Testis (tissue), 3 donors: ENCODE measurements around the gene SLC18B1. TPM values are rescaled to one million over a fixed set of nuclear protein-coding genes. Genes with fewer than 3 reads are reported as not detected.

ENCODE experiments used
- DNase-seq: peaks from one replicate; pipeline ENCODE4 v3.0.0-alpha.2; 2019
- H3K27ac ChIP-seq, 2 donors: fragments of 200-600 bp; sonication (generic); one replicate each; pipeline ENCODE4 v1.5.1; 2019
- H3K27me3 ChIP-seq: fragments of 200-600 bp; sonication (generic); one replicate; pipeline ENCODE4 v1.5.1; 2019
- H3K36me3 ChIP-seq: fragments of 200-600 bp; sonication (generic); one replicate; pipeline ENCODE4 v1.5.1; 2017; ENCODE audit warnings: low read depth; ENCODE audit errors: missing control alignments
- H3K4me1 ChIP-seq: fragments of 200-600 bp; sonication (generic); one replicate; pipeline ENCODE4 v1.5.1; 2019
- H3K4me3 ChIP-seq, 2 donors: fragments of 200-600 bp; sonication (generic); one replicate each; pipeline ENCODE4 v1.5.1; 2017 to 2019
- H3K9me3 ChIP-seq: fragments of 200-600 bp; sonication (generic); one replicate; pipeline ENCODE4 v1.5.1; 2017
- CTCF ChIP-seq, 3 experiments: fragments of 450-650 bp in 2 of 3; fragments of 200-600 bp in 1 of 3; sonication (generic) in 1 of 3; IDR thresholded peaks; one replicate each; pipeline ENCODE4 v1.5.1; 2016 to 2019; ENCODE audit warnings: antibody characterized with exemption in 3 of 3, mild to moderate bottlenecking in 2 of 3, moderate library complexity in 1 of 3
- POLR2A ChIP-seq: fragments of 450-650 bp; IDR thresholded peaks from one replicate; pipeline ENCODE4 v1.6.1; 2017; ENCODE audit warnings: antibody characterized with exemption, mild to moderate bottlenecking, moderate library complexity
- WGBS, 2 donors: methylation state at CpG; one replicate each; pipeline ENCODE4 v1.1.5; 2018; 5-methylcytosine and 5-hydroxymethylcytosine counted together
- intact Hi-C: fragments of 100-400 bp; cut with DNase I; formaldehyde crosslinking; loops from one replicate; pipeline ENCODE4 v1.15.1; 2023; ENCODE audit warnings: low total_unique reads
- polyA plus RNA-seq: library from polyadenylated mRNA; stranded (reverse); fragments of 350-450 nt; fragmentation: Illumina TruSeq; extraction: RNeasy Lipid Tissue Mini Kit (QIAGEN cat#74804); gene quantifications from one replicate; pipeline ENCODE4 v1.2.3, GENCODE V29; 2014; ENCODE audit warnings: low read depth, low replicate concordance; ENCODE audit not compliant: insufficient read depth
- total RNA-seq, 2 donors: library from RNA; depleted of rRNA; stranded (reverse); fragments of >200 nt; gene quantifications; one replicate each; pipeline ENCODE4 v1.2.3, GENCODE V29; 2016

Gene SLC18B1
- total and polyA plus RNA-seq, 3 donors from 2014 or later: 2.4 to 7.5 (median 3.6) TPM

DNA sequence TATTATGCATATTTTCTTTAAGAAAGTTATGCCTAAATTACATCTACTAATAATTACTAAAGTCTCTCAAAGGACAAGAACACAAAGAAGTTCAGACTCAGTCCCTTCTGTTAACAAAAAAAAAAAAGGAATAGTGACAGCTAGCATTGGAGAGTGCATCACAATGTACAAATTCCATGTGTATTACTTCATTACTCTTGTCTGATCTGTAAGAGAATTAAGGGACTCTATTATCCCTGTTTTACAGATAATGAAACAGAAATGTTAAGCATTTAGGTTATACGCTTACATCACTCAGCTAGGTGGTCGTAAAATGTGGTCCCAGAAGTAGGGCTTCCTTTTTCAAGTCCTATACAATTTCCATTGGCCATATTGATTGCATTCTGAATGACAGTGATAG is 67.4 kb downstream of the SLC18B1 start:
- H3K27me3 ChIP-seq: no peaks in the 10 kb centered on the region
- no peaks in the 10 kb centered on the region for H3K36me3 ChIP-seq
- H3K9me3 ChIP-seq: no peaks in the 10 kb centered on the region
- WGBS, 2 donors: 90 to 92% methylated on average over 2 of the region's 2 CpGs
- no peaks in the 10 kb centered on the region for H3K4me1 ChIP-seq
- intact Hi-C loops: no loop called here
- H3K4me3 ChIP-seq: no peak overlapping the region
- TF ChIP-seq POLR2A: no peak
- TF ChIP-seq CTCF (IDR thresholded peaks at IDR 0.05): no peak
- no peak for DNase-seq
- H3K27ac ChIP-seq: no peak overlapping the region

DNA sequence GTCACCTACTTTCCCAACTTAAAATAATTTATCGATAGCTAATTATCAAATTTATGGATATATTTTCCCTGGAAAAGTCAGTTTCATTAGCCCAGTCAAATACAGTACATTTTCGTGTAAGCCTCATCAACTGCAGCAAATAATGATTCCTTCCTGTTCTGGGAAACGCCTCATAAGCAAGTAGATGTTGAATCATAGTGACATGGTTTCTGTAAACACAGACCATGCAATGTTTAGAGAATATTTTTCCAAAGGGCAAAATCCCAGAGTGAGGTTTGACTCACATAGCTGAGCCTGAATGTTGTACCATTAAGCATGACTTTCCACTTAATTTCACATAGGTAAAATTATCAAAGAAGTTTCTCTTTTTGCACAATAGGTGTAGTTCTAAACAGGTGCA is 67.9 kb downstream of the SLC18B1 start:
- WGBS, 2 donors: 86 to 91% methylated on average over 3 of the region's 3 CpGs
- H3K27ac ChIP-seq: no peak overlapping the region
- H3K27me3 ChIP-seq: no peaks in the 10 kb centered on the region
- no peaks in the 10 kb centered on the region for H3K36me3 ChIP-seq
- intact Hi-C loops: no loop called here
- H3K4me1 ChIP-seq: no peaks in the 10 kb centered on the region
- TF ChIP-seq POLR2A: no peak
- no peak for TF ChIP-seq CTCF (IDR thresholded peaks at IDR 0.05)
- H3K9me3 ChIP-seq: no peaks in the 10 kb centered on the region
- no peak overlapping the region for H3K4me3 ChIP-seq
- DNase-seq: no peak

GRCh38 chr6:132728616-132729015 is 69.8 kb downstream of the SLC18B1 start:
- no peaks in the 10 kb centered on the region for H3K27me3 ChIP-seq
- H3K27ac ChIP-seq: no peak overlapping the region
- H3K9me3 ChIP-seq: no peaks in the 10 kb centered on the region
- DNase-seq: no peak
- H3K36me3 ChIP-seq: no peaks in the 10 kb centered on the region
- WGBS, 2 donors: 72 to 79% methylated on average over 4 of the region's 4 CpGs
- TF ChIP-seq CTCF (IDR thresholded peaks at IDR 0.05) (no peak), POLR2A (no peak)
- H3K4me3 ChIP-seq: no peak overlapping the region
- intact Hi-C loops: no loop called here
- no peaks in the 10 kb centered on the region for H3K4me1 ChIP-seq

GRCh38 chr6:132726608-132726975 is 71.8 kb downstream of the SLC18B1 start:
- Histone ChIP-seq H3K36me3 (no peaks in the 10 kb centered on the region), H3K4me1 (no peaks in the 10 kb centered on the region), H3K4me3 (no peak overlapping the region), H3K9me3 (no peaks in the 10 kb centered on the region), H3K27ac (no peak overlapping the region), H3K27me3 (no peaks in the 10 kb centered on the region)
- TF ChIP-seq CTCF (IDR thresholded peaks at IDR 0.05) (no peak), POLR2A (no peak)
- intact Hi-C loops: no loop called here
- DNase-seq: no peak
- 85 to 91% methylated on average over 4 of the region's 4 CpGs for WGBS, 2 donors

DNA sequence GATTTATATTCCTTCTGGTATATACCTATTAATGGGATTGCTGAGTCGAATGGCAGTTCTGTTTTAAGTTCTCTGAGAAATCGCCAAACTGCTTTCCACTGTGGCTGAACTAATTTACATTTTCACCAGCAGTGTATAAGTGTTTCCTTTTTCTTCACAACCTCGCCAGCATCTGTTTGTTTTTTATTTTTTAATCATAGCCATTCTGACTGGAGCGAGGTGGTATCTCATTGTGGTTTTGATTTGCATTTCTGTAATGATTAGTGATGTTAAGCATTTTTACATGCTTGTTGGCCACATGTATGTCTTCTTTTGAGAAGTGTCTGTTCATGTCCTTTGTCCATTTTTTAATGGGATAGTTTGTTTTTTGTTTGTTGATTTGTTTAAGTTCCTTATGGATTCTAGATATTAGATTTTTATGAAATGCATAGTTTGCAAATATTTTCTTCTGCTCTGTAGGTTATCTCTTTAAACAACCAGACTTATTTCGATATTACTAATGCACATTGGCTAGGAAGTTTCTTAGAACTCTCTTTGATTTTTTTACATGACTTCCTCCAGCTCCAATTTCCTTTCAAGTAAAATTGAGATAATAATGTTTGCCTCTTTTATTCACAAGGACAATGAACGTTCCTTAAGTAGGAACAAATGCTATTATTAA is 72.4 kb downstream of the SLC18B1 start:
- intact Hi-C loops: no loop called here
- Histone ChIP-seq H3K27me3 (no peaks in the 10 kb centered on the region), H3K27ac (no peak overlapping the region), H3K36me3 (no peaks in the 10 kb centered on the region), H3K4me1 (no peaks in the 10 kb centered on the region), H3K9me3 (no peaks in the 10 kb centered on the region), H3K4me3 (no peak overlapping the region)
- TF ChIP-seq POLR2A (no peak), CTCF (IDR thresholded peaks at IDR 0.05) (no peak)
- 65 to 75% methylated on average over 6 of the region's 6 CpGs for WGBS, 2 donors
- DNase-seq: no peak
